Measurements from ENCODE around the gene TSPAN14. TPM values are rescaled to one million over a fixed set of nuclear protein-coding genes. Genes with fewer than 3 reads are reported as not detected.
"Not testable (repeated sequence)": the region's sequence is repeated elsewhere in the genome, so short reads cannot be mapped to it uniquely, and the experiment has no call there.

TSPAN14 gene
- total RNA-seq, 1 donor from 2014 or later: 169 TPM

DNA sequence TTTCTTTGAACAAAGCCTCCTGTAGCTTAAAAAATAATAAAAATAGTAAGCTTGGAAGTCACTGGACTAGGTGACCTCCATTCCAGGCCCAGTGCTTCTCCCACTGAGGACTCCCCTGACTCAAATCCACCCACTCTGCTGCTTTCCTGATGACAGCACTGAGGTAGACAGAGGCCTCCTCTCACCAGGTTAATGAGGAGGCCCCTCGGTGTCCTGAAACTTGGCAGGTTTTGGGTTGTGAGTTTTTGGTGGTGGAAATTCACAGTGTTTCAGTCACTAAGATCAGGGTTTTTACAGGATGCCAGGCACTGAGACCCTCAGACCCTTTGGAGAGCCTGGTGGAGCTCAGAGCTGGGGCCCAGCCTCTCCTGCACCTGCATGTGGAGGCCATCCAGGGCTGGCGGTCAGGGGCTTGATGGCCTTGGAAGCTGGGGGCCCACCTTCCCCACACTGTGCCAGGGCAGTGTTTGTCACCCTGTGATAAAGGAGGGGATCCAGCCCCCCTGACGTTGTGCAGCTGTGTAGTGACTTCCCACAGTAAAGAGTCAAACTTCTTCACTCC, 19.1 kb downstream of the TSPAN14 start:
- intact Hi-C loops (cut with DNase I): no loop called here
- Histone ChIP-seq H3K27ac (peak overlapping the region; percentile 51), H3K4me1 (peaks cover 96% of the 10 kb centered on the region)

GRCh38 chr10:80473692-80474596, 19.8 kb downstream of the TSPAN14 start:
- TF ChIP-seq, protein P1, sequence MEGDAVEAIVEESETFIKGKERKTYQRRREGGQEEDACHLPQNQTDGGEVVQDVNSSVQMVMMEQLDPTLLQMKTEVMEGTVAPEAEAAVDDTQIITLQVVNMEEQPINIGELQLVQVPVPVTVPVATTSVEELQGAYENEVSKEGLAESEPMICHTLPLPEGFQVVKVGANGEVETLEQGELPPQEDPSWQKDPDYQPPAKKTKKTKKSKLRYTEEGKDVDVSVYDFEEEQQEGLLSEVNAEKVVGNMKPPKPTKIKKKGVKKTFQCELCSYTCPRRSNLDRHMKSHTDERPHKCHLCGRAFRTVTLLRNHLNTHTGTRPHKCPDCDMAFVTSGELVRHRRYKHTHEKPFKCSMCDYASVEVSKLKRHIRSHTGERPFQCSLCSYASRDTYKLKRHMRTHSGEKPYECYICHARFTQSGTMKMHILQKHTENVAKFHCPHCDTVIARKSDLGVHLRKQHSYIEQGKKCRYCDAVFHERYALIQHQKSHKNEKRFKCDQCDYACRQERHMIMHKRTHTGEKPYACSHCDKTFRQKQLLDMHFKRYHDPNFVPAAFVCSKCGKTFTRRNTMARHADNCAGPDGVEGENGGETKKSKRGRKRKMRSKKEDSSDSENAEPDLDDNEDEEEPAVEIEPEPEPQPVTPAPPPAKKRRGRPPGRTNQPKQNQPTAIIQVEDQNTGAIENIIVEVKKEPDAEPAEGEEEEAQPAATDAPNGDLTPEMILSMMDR (IDR thresholded peaks at IDR 0.05): no peak
- ATAC-seq (no peak), DNase-seq (no peak)

More for the DNA sequence above, 19.1 kb downstream of the TSPAN14 start:
- TF ChIP-seq, protein P1 (IDR thresholded peaks at IDR 0.05): no peak
- ATAC-seq (no peak), DNase-seq (no peak)
- Histone ChIP-seq H3K4me3 (no peak overlapping the region), H3K27me3 (ENCODE audit: low read depth) (no peaks in the 10 kb centered on the region), H3K9me3 (no peaks in the 10 kb centered on the region), H3K36me3 (peaks cover 66% of the 10 kb centered on the region)

GRCh38 chr10:80474597-80474910, 20.4 kb downstream of the TSPAN14 start:
- intact Hi-C loops (cut with DNase I): no loop called here
- no peak for DNase-seq
- TF ChIP-seq, protein P1 (IDR thresholded peaks at IDR 0.05): no peak
- H3K9me3 ChIP-seq: no peaks in the 10 kb centered on the region
- H3K27ac ChIP-seq: peak overlapping the region; percentile 36
- H3K4me3 ChIP-seq: no peak overlapping the region
- H3K27me3 ChIP-seq (ENCODE audit: low read depth): no peaks in the 10 kb centered on the region
- H3K36me3 ChIP-seq: peaks cover 55% of the 10 kb centered on the region
- ATAC-seq: no peak
- H3K4me1 ChIP-seq: peaks cover 82% of the 10 kb centered on the region

More at GRCh38 chr10:80473692-80474596, 19.8 kb downstream of the TSPAN14 start:
- no peaks in the 10 kb centered on the region for H3K9me3 ChIP-seq
- H3K4me3 ChIP-seq: no peak overlapping the region
- H3K36me3 ChIP-seq: peaks cover 59% of the 10 kb centered on the region
- H3K27me3 ChIP-seq (ENCODE audit: low read depth): no peaks in the 10 kb centered on the region
- intact Hi-C loops (cut with DNase I): no loop called here
- H3K27ac ChIP-seq: peak overlapping the region; percentile 51
- H3K4me1 ChIP-seq: peaks cover 89% of the 10 kb centered on the region

DNA sequence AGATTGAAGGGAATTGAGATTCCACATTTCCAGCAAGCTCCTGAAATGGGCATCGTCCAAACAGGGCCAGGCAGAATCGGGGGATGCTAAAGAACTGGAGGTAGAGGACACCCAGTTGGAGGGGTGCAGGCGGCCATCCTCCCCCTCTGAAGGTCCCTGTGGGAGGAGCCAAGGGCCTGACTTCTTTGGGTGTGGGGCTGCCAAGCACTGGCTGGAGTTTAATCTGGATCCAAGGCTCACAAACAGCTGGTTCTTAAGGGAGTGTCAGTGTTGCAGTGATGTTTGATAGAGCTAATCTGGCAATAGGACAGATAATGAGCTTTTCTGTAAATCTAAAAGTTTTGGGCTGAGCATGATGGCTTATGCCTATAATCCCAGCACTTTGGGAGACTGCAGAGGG, 20.8 kb downstream of the TSPAN14 start:
- DNase-seq: no peak
- TF ChIP-seq, protein P1 (IDR thresholded peaks at IDR 0.05): no peak
- ATAC-seq: no peak
- intact Hi-C loops (cut with DNase I): no loop called here
- no peak overlapping the region for H3K4me3 ChIP-seq
- peak overlapping the region; percentile 36 for H3K27ac ChIP-seq
- no peaks in the 10 kb centered on the region for H3K27me3 ChIP-seq (ENCODE audit: low read depth)
- H3K4me1 ChIP-seq: peaks cover 79% of the 10 kb centered on the region
- H3K9me3 ChIP-seq: no peaks in the 10 kb centered on the region
- H3K36me3 ChIP-seq: peaks cover 51% of the 10 kb centered on the region

GRCh38 chr10:80475641-80476040, 21.5 kb downstream of the TSPAN14 start:
- not testable (repeated sequence) for DNase-seq, ATAC-seq

DNA sequence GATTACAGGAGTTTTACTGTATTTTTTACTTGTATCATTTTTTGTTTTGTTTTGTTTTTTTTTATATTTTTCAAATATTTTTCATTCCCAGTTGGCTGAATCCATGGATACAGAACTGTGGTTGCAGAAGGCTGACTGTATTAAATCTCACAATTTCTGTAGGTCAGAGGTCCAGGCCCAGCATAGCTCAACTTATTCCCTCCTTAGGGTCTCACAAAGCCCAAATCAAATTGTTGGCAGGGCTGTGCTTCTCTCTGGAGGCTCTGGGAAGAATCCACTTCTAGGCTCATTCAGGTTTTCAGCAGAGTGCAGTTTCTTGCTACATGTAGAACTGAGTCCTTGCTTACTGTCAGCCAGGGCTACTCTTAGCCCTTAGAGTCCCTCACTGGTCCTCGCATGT, 22.6 kb downstream of the TSPAN14 start:
- no peak overlapping the region for H3K4me3 ChIP-seq
- no peak overlapping the region for H3K27ac ChIP-seq
- no peaks in the 10 kb centered on the region for H3K9me3 ChIP-seq
- TF ChIP-seq, protein P1 (IDR thresholded peaks at IDR 0.05): no peak
- no peaks in the 10 kb centered on the region for H3K27me3 ChIP-seq (ENCODE audit: low read depth)
- H3K4me1 ChIP-seq: peaks cover 72% of the 10 kb centered on the region
- intact Hi-C loops (cut with DNase I): no loop called here
- no peak for DNase-seq
- peaks cover 34% of the 10 kb centered on the region for H3K36me3 ChIP-seq
- ATAC-seq: no peak

More at GRCh38 chr10:80475641-80476040, 21.5 kb downstream of the TSPAN14 start:
- H3K27ac ChIP-seq; H3K27me3 ChIP-seq (ENCODE audit: low read depth); H3K9me3 ChIP-seq; intact Hi-C loops (cut with DNase I); H3K4me3 ChIP-seq: not testable (repeated sequence)
- H3K4me1 ChIP-seq: peaks cover 72% of the 10 kb centered on the region
- peaks cover 44% of the 10 kb centered on the region for H3K36me3 ChIP-seq

All from lower lobe of right lung (tissue), 2 donors.